Left ventricle myocardium superior (tissue), 1 donor: ENCODE data around the gene USF2. TPM values are rescaled to one million over a fixed set of nuclear protein-coding genes. Genes with fewer than 3 reads are reported as not detected.

Experiments
- total RNA-seq: library from RNA; stranded (reverse); fragmentation: NEBNext Ultra II Directional; extraction: Animal tissue kit (Norgen Biotek cat#: 25700); gene quantifications from one replicate; pipeline ENCODE4 v1.2.1, GENCODE V29; 2021
- donor health status: DM: no; HTN: yes; CAD: no; lungs with severe emphysema.

The USF2 gene
- total RNA-seq, 1 donor from 2014 or later: 170 TPM

Other genes with a start within 250 kb of the USF2 start
- gene SCN1B, start 238.5 kb upstream of the USF2 start, total RNA-seq: 45.7 TPM
- 9.8 TPM for gene HPN, start 227.2 kb upstream of the USF2 start, total RNA-seq
- gene FXYD3, start 153.1 kb upstream of the USF2 start, total RNA-seq: 3.1 TPM
- gene LGI4, start 133.9 kb upstream of the USF2 start, total RNA-seq: 9.0 TPM
- 489 TPM for gene FXYD1, start 130.1 kb upstream of the USF2 start, total RNA-seq
- gene FXYD7, start 125.7 kb upstream of the USF2 start, total RNA-seq: not detected
- gene FXYD5, start 114.2 kb upstream of the USF2 start, total RNA-seq: 21.2 TPM
- not detected for gene FAM187B, start 40.2 kb upstream of the USF2 start, total RNA-seq
- gene LSR, start 20.0 kb upstream of the USF2 start, total RNA-seq: 6.1 TPM
- not detected for gene HAMP, start 13.6 kb downstream of the USF2 start, total RNA-seq
- not detected for gene MAG, start 23.2 kb downstream of the USF2 start, total RNA-seq
- gene CD22, start 60.2 kb downstream of the USF2 start, total RNA-seq: 0.52 TPM
- not detected for gene FFAR1, start 78.9 kb downstream of the USF2 start, total RNA-seq
- gene FFAR3, start 89.5 kb downstream of the USF2 start, total RNA-seq: not detected
- gene GPR42, start 102.1 kb downstream of the USF2 start, total RNA-seq: not detected
- gene FFAR2, start 179.3 kb downstream of the USF2 start, total RNA-seq: 0.27 TPM
- gene KRTDAP, start 221.5 kb downstream of the USF2 start, total RNA-seq: not detected
- gene DMKN, start 244.7 kb downstream of the USF2 start, total RNA-seq: 16.1 TPM